ENCODE data around the gene CBFA2T2. TPM values are rescaled to one million over a fixed set of nuclear protein-coding genes. Genes with fewer than 3 reads are reported as not detected.
A peak's percentile ranks its signal among the peaks of the same experiment; 100 is the strongest.
"Not testable (repeated sequence)": the region's sequence is repeated elsewhere in the genome, so short reads cannot be mapped to it uniquely, and the experiment has no call there.

CBFA2T2 gene
- 2.6 and 5.1 TPM in 2 replicates for total RNA-seq

- DNase-seq (ENCODE audit: low read depth in 2 of 2): peak; percentile 18 to 77
These were observed at the start of gene CBFA2T2 for GRCh38 chr20:33490023-33490933. TSS of gene CBFA2T2 (plus strand) at chr20:33490096. CDS start at chr20:33490268, 172 bp downstream.

DNA sequence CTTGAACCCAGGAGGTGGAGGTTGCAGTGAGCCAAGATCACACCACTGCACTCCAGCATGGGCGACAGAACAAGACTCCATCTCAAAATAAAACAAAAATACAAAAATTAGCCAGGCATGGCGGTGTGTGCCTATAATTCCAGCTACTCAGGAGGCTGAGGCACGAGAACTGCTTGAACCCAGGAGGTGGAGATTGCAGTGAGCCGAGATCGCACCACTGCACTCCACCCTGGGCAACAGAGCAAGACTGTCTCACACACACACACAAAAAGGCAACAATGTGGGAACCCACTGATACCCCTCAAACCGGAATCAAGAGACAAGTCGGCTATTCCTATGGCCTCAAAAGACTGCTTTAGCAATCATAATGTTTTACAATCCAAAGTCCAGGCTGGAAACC, 49.3 kb upstream of the CBFA2T2 start:
- DNase-seq (ENCODE audit: low read depth in 2 of 2): not testable (repeated sequence)

- no peak for DNase-seq (ENCODE audit: low read depth in 2 of 2)
These were observed 48.5 kb upstream of the CBFA2T2 start for GRCh38 chr20:33441142-33441955.

- DNase-seq (ENCODE audit: low read depth in 2 of 2): no peak
These were observed 47.5 kb upstream of the CBFA2T2 start for GRCh38 chr20:33442136-33443005.

GRCh38 chr20:33443006-33443511, 46.8 kb upstream of the CBFA2T2 start:
- peak in 1 of 2 donors; percentile 7 for DNase-seq (ENCODE audit: low read depth in 2 of 2)

GRCh38 chr20:33443512-33444239, 46.2 kb upstream of the CBFA2T2 start, which contains the start of gene SNTA1:
TSS of gene SNTA1 (minus strand) at chr20:33443763. CDS start at chr20:33443620, 143 bp downstream.
- peak; percentile 51 to 89 for DNase-seq (ENCODE audit: low read depth in 2 of 2)

GRCh38 chr20:33444797-33445560, 44.9 kb upstream of the CBFA2T2 start:
- peak in 1 of 2 donors; percentile 15 for DNase-seq (ENCODE audit: low read depth in 2 of 2)

DNA sequence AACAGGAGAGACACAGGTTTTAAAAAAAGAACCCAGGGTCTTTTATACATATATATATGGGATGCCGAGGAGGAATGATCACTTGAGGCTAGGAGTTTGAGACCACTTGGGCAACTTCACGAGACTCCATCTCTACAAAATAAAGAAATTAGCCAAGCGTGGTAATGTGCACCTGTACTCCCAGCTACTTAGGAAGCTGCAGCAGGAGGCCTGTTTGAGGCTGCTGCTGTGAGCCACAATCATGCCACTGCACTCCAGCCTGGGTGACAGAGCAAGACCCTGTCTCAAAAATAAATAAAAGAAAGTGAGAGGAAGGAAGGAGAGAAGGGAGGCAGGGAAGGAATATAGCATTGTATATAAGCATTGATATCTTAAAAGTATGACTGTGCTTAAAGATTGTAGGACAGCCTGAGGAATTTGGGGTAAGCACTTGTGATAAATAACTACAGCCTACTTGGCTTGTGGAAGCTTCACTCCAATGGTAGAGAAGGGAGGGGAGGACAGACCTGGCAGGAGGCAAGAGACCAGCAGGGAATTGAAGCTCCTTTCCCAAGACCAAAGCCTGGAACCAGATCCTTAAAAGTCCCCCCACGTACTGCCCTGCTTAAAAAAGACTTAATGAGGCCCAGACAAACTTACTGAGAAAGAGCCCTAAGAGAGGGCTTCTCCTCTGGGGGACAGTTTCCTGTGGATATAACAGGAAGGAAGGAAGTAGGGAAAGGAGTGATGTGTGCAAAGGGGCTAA, 43.8 kb upstream of the CBFA2T2 start:
- no peak for DNase-seq (ENCODE audit: low read depth in 2 of 2)

DNA sequence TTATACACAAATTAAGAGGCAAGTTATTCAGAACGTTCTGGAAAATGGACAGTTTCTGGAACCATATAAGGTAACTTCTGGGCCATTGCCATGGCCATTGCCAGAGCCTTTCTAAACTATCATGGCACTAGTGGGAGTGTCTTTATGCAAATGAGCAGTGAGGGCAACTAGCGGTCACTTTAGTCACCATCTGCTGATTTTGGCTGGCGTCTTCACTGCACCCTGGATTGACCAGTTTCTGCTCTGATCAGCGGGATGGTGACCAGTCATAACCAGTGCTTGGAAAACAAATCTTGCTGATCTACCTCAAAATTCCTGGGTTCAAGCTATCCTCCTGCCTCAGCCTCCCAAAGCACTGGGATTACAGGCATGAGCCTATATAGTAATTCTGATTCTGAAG, 39.0 kb upstream of the CBFA2T2 start:
- DNase-seq (ENCODE audit: low read depth in 2 of 2): no peak

DNA sequence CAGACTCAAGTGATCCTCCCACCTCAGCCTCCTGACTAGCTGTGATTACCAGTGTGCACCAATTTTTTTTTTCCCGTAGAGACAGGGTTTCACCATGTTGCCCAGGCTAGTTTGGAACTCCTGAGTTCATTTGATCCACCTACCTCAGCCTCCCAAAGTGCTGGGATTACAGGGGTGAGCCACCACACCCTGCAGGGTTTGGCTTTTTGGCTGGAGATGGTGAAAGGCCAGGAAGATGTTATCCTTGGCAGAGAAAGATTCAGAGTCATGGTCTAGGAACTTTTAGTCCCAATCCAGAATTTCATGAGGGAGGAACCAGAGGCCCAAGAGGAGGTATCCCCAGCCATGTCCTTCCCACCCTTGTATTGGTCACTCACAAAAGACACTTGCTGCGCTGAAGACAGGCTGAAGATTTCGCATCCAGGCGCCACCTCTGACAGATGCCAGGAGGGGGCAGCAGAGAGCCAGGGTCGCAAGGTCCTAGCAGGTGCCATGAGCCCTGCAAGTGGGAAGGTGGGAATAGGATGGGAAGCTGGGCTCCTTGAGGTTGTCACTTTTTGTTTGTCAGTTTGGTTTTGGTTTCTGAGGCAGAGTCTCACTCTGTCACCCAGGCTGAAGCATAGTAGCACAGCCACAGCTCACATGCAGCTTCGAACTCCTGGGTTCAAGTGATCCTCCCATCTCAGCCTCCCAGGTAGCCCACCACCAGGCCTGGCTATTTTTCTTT, 32.8 kb upstream of the CBFA2T2 start:
- DNase-seq (ENCODE audit: low read depth in 2 of 2): peak; percentile 36 to 72

DNA sequence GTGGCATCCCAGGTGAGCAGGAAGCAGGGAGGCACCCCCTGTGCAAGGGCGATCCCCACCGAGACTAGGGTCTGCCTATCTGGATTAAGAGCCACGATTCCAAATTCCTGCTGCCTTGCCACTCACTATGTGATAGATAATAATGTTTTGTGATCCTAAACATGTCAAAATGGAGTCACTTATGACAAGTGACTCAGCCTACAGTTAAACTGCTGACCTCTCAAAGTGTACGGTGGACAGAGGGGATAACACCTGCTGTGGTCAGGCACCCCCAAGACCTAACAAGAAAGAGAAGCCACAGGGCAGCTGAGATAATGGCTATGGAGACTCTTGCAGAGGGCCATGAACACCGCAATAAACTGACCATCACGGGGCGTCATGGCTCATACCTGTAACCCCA, 30.3 kb upstream of the CBFA2T2 start:
- DNase-seq (ENCODE audit: low read depth in 2 of 2): no peak

DNA sequence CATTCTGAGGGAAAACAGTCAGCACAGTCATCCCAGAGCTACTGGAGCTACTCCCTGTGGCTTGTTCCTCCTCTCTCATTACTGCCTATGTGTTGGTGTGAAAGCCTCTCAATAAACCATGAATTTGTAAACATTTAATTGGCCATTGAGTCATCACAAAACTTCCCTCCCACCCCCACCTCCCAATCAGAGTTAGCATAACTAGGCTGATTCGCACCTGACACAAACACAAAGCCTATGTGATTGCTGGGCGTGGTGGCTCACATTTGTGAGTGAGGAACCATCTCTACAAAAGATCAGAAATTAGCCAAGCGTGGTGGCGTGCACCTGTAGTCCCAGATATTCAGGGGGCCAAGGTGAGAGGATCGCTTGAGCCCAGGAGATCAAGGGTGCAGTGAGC, 29.2 kb upstream of the CBFA2T2 start:
- no peak for DNase-seq (ENCODE audit: low read depth in 2 of 2)

DNA sequence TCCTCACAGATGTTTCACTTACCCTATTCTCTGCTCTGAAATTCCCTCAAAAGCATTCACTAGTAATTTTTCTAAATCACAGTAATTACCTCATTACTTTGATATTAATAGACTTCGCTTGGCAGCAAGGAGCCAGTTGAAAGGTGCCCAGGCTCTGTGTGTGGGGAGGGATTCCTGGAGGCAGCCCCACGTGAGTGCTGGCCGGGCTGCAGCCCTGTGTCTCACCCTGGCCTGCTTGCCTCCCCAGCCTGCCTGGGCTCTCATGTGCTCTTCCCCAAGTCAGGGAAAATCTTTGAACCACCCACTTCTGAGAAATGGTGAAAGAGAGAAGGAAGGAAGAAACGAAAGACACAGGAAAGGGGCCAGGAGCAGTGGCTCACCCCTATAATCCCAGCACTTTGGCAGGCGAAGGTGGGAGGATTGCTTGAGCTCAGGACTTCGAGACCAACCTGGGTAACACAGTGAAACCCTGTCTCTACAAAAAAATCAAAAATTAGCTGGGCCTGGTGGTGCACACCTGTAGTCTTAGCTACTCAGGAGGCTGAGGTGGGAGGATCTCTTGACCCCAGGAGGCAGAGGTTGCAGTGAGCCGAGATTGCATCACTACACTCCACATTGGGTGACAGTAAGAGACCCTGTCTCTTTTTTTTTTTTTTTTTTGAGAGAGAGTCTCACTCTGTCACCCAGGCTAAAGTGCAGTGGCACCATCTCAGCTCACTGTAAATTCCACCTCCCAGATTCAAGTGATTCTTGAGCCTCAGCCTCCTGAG, 26.4 kb upstream of the CBFA2T2 start:
- no peak for DNase-seq (ENCODE audit: low read depth in 2 of 2)

GRCh38 chr20:33464759-33465158, 25.1 kb upstream of the CBFA2T2 start:
- DNase-seq (ENCODE audit: low read depth in 2 of 2): not testable (repeated sequence)

DNA sequence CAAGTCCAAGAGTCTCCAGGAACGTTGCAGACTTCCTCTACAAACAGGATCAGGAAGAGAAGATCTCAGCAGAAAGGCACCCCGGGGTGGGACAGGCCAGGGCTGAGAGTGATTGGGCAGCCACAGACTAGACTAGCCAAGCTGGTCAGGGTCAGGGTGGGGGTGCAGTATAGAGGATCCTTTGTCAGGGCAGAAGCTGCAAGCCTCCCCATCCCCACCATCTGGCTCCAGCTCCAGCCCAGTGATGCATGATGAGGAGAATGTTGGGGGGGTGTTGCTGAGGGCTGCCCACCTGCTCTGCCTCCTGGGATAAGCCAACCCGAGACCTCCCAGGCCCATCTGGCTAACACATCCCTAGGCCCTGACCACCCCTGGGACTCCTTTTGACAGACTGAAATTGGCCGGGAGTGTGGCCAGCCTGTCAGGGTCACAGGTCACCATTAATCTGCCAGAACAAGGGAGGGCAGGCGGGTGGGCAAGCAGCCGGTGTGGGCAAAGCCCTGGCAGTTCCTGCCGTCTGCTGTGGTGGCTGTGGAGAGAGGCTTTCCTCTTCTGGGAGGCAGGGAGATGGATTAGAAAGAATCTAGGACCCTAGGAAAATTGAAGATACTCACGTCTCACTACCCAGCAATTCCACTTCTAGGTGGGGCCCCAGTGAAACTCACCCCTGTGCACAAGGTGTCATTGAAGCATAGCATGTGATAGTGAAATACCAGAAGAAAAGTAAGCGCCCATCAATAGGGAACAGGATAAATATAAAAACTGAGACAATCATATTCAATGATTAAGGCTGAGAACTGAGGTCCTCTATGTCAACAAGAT, 24.2 kb upstream of the CBFA2T2 start:
- no peak for DNase-seq (ENCODE audit: low read depth in 2 of 2)

DNA sequence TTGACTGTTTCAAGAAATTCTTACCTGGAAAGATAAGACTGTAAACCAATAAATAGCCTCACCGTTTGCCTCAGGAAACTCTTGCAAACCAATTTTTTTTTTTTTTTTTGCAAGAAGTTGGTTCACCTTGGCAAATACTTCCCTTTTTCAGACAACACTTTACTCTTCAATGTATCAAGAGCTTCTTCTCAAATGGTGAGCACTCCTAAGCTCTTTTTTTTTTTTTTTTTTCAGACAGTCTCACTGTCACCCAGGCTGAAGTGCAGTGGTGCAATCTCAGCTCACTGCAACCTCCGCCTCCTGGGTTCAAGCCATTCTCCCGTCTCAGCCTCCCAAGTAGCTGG, 23.6 kb upstream of the CBFA2T2 start:
- DNase-seq (ENCODE audit: low read depth in 2 of 2): no peak

GRCh38 chr20:33470457-33470856, 19.4 kb upstream of the CBFA2T2 start:
- no peak for DNase-seq (ENCODE audit: low read depth in 2 of 2)
